T follicular helper cell (primary cell): ENCODE data around the gene NBPF3.
"Not testable (repeated sequence)": the region's sequence is repeated elsewhere in the genome, so short reads cannot be mapped to it uniquely, and the experiment has no call there.

ENCODE experiments used
- DNase-seq: peaks from one replicate; pipeline ENCODE4 v3.0.0-alpha.2; 2020; ENCODE audit warnings: low read depth

The NBPF3 gene

DNA sequence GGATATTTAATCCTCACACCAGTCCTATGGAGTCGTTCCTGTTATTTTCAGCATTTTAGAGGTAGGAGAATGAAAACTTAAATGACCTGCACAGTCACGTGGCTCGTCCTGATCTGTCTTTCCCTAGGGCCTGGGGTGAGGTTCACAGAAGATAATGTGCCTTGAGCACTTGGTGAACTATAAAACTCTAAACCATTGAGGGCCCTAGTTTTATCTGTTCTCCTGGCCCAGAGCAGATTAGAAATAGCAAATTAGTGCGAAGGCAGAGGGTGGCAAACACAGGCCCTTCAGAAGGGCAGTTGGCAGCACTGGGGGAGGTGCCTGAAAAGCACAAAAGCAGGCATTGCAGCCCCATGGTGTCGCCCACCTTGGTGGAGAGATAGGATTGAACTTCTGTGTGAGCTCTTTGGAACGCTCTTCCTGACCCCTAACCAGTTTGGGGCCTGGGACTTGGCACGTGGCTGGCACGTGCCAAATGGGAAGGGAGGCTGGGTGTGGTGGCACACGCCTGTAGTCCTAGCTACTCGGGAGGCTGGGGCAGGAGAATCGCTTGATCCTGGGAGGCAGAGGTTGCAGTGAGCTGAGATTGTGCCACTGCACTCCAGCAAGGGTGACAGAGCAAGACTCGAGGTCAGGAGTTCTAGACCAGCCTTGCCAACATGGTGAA, 1.2 kb upstream of the NBPF3 start:
- not testable (repeated sequence) for DNase-seq

DNA sequence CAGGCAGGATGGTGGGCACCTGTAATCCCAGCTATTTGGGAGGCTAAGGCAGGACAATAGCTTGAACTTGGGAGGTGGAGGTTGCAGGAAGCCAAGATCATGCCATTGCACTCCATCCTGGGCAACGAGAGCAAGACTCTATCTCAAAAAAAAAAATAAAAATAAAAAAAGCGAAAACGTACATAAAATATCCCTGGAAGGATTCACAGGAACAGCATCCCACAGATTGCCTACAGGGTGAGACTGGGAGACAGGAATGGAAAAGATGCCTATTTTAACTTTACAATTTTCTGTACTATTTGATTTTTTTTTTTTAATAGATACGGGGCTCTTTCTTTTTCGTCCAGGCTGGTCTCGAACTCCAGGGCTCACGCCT, 604 bp upstream of the NBPF3 start:
- DNase-seq, result no peak

DNA sequence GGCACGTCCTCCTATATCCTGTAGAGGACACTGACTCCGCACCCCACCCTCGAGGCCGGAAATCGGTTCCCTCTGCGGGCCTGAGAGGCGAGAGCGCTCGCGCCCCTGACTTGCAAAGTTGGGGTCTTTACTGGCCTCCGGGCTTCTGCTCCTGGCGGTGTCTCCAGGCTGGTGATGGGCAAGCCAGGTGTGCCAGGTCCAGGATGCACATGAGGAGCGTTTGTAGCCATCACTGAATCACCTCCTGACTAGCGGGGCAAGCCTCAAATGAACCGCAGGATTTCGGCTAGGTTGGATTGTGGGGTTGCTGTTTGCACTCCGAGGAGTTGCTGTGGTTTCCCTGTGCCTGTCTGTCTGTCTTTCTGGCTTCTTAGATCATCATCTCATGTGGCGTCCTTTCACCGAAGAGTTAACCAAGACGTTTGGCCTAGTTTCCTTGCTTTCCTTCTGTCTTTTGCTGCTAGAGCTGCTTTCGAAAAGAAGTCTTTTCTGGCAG, 741 bp downstream of the NBPF3 start:
- DNase-seq, result not testable (repeated sequence)

DNA sequence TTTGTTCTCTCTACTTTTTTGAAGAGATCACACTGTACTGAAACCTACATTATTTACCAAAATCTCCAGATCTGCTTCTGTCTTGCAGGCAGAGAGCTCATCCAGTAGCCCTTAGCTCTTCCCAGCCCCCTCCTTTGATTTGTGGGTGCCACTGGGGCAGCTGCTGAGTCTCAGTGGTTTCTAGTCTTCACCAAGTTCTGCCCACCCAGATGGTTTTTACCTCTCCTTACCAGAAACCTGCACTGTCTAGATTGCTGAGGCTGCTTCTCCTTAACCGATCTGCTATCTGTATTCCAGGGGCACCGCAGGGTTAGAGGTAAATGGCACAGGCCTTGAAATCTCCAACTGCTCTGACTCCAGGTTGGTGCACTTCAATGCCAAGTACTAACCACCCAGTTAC, 6.7 kb downstream of the NBPF3 start:
- not testable (repeated sequence) for DNase-seq

DNA sequence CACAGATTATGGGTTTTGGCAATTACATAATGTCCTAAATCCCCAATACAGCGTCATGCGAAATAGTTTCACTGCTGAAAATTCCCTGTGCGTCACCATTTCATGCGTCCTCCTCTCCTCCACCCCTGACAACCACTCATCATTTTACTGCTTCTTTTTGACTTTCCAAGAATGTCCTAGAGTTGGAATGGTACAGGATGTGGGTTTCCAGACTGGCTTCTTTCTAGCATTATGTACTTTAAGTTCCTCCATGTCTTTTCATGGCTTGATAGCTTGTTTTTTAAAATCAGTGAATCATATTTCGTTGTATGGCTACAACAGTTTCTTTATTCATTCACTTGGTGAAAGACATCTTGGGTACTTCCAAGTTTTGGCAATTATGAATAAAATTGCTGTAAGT, 7.4 kb downstream of the NBPF3 start:
- no peak for DNase-seq

DNA sequence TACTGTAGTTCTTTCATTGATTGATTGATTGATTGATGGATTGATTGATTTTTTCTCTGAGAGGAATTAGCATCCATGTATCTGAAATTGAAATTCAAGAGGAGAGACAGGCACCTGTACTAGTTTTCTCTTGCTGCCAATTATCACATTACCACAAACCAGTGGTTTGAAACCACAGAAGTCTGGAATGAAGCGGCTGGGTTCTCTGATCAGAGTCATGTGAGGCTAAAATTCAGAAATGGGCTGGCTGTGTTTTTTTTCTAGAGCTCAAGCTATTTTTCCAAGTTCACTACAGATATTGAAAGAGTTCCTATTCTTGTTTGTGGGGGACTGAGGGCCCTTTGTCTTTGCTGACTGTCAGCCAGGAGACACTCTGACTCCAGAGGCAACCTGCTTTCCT, 10.0 kb downstream of the NBPF3 start:
- DNase-seq, result no peak

DNA sequence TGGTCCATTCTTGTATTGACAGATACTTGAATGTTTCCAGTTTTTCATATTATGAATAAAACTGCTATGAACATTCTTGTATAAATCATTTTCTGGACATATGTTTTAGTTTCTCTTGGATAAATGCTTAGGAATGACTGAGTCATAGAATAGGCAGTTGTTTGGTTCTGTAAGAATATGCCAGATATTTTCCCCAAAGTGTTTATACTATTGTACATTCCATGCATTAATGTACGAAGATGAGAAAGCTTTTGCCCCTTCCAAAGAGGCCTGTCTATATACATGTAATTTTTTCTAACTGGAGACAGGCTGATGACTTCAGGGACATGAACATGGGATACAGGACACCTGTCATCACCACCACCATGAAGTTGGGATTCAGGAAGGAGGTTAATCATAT, 11.3 kb downstream of the NBPF3 start:
- DNase-seq, result no peak

DNA sequence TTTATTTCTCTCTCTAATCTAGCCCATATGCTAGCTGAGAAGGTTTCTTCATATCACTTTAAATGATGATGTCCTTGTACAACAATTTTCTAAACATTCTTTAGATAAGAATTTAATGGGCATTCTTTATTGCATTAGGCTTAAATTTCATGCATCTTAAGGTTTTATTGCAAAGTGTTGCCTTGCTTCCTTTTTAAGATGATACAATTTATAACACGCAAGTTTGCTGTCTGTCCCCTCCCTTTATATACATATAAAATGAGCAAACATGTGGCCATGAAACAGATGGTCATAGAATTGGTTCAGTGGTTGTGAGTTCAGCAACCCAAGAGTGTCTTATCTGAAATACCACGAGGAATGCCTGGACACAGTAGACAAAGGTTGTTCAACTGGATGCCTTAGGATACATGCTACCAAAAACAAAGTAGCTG, 12.1 kb downstream of the NBPF3 start:
- no peak for DNase-seq

DNA sequence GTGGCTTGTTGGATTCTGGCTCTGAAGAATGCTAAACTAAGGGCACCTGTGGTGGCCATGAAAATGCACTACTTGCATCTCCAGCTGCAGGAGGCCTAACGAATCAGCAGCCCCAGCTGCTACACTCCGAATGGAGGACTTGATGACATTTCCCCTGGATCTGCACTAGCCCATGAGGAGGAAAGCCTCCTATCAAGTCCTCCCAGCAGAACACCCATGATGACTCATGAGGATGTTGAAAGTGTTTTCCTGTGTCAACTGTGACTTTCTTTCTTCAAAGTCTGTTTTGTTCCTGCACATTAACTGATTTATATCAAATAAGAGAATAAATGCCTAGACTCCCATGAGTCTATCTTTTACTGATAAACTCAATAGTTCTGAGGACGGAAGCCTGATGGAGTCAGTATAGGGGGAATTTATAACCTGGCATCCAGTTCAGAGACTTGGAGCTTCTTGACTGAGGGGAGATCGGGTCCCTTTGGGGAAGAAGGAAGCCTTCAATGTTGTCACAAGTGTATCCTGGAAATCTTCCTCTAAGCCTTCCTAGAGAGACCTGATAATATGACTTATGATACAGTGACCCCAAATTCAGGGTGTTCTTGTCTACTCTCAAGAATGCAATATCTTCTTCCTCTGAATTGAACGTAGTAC, 14.2 kb downstream of the NBPF3 start:
- not testable (repeated sequence) for DNase-seq

DNA sequence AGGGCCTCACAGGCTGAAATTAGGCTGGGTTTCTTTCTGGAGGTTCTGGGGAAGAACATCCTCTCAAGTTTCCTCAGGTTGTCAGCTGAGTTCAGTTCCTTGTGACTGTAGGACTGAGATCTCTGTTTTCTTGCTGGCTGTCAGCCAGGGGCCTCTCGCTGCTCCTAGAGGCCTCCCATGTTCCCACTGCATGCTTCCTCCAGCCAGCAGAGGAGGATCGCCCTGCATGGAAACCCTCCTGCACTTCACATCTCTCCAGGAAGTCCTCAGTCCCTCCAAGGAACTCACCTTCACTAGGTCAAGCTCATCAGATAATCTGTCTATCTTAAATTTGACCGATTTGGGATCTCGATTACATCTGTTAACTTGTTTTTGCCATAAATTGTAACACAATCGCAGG, 15.0 kb downstream of the NBPF3 start:
- DNase-seq, result not testable (repeated sequence)

DNA sequence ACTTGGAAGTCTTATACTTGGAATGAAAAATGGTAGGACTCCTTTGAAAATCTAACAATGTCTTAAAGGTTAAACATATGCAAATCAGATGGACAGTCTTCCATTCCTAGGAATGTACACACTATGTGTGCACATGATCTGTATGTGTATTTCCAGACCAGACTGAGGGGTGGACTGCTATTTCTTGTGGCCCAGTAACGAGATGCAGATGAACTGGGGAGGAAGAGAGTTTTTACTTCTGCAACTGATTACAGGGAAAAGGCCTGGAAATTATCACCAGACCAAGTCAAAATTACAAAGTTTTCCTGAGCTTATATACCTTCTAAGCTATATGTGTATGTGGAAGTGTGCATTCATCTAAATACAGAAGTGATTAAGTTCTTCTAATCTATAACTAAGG, 17.7 kb downstream of the NBPF3 start:
- no peak for DNase-seq

DNA sequence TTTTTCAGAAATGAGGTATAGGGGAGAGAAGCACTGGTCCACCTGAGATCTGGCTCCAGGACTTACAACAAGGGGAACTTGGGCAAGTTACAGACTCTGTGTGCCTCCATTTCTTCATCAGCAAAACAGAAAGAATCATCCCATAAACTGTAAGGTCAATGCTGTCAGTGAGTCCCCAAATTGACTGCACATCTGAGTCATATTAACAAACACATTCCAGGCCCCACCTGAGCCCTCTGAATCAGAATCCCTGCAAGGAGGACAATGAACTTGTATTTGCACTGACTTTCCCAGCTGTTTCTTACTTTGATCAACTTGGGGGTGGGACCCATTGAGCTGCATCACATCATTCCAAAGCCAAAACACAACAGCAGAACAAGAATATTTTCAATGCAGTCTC, 25.2 kb downstream of the NBPF3 start:
- DNase-seq, result not testable (repeated sequence)

DNA sequence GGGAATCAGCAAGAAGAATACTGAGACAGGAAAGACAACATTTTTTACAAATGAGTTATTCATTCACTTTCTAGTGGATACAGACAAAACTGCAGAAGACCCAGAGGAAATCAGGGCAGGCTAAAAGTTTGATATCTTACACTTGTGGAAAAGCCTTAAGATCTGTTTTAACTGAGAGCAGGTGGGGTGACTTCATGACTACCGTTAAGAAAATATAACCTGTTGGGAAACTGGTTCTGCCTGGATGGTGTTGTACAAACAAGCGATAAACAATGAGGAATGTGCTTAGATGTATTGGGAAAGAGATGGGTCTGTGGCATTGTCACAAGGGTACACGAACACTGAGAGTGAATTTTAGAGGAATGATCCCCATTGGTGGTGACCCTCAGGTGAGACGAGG, 28.0 kb downstream of the NBPF3 start:
- not testable (repeated sequence) for DNase-seq

DNA sequence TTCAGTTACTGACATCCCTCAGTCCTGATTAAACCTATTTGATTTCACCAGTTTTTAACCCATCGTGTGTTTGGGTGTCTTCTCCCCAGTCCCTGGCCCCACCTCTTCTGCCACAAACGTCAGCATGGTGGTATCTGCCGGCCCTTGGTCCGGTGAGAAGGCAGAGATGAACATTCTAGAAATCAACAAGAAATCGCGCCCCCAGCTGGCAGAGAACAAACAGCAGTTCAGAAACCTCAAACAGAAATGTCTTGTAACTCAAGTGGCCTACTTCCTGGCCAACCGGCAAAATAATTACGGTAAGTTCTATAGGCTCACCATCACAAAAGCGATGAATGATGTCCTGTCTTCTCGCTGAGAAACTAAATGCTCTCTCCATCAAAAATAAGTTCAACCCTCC, 28.7 kb downstream of the NBPF3 start:
- DNase-seq, result no peak

DNA sequence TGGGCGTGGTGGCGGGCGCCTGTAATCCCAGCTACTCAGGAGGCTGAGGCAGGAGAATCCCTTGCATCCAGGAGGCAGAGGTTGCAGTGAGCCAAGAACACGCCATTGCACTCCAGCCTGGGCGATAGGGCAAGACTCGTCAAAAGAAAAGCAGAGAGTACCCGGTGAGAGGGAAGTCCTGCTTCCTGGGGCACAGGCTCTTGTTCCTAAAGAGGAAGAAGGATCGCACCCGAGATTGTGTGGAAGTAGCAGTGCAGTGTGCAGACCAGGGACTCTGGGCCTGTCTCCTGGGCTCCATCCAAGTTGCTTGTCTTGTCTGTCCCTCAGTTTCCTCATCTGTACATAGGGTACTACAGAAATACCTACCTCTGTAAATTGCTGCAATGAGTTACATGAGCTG, 29.6 kb downstream of the NBPF3 start:
- DNase-seq, result no peak

DNA sequence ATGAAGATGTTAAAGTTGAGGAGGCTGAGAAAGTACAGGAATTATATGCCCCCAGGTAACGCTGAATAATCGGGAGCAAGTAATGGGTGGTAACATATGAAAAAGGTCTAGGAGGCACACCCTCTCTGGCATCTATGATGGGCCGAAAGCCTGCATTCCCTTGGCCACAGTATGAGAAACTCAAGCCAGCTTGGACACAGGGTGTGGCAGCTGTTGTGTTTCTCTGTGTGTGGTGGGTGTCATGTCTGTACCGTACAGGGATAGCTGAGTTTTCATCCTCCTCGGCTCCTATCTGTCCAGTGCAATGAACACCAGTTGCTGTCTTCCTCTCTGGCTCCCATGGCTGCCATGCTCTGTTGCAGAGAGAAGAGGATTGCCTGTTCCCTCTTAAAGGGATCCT, 32.9 kb downstream of the NBPF3 start:
- DNase-seq, result no peak

DNA sequence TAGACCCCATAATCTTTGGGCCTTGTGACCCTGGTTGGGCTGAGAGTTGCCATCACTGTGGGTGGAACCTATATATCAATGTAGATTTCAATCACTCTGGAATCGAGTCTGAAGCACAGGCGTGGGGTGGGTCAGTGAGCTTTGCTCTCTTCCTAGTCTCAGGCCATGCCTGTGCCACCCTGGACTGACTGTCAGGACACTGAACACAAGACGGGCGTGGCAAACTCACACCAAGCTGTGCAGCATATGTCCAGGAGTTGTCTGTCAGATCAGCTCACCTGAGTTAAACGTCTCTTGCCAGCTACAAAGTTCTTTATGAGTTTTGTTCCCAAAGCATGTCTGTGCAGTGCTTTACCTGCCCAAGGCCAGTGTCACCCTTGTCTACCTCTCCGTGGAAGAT, 38.4 kb downstream of the NBPF3 start:
- no peak for DNase-seq

DNA sequence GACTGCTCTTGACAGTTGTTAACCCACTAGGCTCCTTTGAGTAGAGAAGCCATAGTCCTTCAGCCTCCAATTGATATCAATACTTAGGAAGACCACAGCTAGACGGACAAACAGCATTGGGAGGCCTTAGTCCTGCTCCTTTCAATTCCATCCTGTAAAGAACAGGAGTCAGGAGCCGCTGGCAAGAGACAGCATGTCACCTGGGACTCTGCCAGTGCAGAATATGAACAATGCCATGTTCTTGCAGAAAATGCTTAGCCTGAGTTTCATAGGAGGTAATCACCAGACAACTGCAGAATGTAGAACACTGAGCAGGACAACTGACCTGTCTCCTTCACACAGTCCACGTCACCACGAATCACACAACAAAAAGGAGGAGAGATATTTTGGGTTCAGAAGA, 43.9 kb downstream of the NBPF3 start:
- DNase-seq, result not testable (repeated sequence)

DNA sequence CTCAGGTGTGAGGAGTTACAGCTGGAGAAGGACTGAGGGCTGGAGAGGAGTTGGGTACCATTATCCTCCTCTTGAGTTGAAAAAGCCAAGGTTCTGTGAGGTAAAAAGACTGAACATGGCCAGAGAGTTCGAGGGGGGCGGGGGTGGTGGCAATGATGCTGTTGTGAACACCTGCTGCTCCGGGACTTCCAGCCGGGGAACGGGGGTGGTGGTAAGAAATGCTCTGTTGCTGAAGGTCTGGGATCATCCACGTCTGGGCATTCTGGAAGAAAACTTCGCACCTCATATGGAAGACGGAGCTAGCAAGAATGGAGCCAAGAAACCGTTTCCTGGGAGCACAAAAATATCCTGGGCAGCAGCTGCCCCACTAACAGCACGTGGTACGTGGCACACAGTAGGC, 49.2 kb downstream of the NBPF3 start:
- no peak for DNase-seq

DNA sequence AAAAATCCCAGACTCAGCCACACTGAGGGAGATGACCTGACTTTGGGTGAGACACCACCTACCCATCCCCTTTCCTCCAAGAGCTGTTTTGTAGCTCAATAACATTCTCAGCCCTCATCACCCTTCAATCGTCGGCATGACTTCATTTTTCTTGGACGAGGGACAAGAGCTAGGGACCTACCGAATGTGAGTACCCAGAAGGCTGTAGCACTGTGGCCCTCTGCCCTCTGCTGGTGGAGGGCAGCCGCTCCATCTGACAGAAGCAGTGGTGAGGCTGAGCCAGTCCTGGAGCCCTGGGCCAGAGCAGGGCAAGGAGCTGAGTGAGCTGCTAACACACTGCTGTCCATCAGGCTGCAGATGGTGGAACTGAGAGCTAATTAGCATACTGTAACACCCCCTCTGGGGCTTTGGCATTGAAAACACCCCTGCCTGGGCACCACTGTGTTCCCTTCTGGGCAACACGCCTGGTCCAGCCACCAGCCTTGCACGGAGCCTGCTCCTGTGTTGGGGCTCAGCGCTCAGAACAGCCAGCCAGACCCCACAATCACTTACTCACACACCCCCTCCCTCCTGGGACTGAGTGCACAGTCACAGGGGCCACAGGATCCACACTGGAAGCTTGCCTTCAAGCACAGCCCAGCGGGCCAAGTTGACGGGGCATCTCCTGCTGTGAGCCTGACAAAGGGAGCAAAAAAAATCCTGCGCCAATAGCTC, 51.0 kb downstream of the NBPF3 start:
- DNase-seq, result no peak

DNA sequence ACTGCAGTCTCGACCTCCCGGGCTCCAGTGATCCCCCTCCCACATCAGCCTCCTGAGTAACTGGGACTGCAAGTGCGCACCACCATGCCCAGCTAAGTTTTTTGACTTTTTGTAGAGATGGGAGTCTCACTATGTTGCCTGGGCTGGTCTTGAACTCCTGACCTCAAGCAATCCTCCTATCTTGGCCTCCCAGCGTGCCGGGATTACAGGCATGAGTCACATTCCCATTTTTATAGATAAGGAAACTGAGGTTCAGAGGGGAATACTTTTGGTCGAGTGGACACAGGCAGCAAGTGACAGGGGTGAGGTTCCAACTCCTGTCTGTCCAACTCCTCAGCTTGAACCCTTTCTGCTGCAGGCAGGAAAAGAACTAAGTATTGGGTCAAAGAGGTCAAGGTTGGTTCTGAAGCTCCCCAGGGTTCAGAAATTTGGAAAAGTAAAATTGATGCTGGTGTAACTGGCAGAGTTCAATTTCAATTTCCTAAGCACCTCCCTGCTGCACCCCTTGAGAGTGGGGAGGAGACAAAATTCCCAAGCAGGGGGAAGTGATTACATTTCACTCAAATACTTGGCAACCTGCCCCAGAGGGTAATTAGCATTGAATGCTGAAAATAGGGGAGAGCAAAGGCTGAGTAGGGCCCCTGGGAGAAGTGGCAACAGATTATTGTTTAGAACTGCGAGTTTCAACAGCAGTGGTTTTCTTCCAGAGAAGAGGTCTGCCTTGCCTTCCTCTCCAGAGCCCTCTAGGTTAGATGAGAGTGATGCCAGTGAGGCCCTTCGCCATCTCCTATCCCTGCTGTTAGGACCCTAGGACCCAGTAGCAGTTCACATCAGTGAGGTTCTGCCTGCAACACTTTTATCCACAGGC, 51.8 kb downstream of the NBPF3 start:
- no peak for DNase-seq

DNA sequence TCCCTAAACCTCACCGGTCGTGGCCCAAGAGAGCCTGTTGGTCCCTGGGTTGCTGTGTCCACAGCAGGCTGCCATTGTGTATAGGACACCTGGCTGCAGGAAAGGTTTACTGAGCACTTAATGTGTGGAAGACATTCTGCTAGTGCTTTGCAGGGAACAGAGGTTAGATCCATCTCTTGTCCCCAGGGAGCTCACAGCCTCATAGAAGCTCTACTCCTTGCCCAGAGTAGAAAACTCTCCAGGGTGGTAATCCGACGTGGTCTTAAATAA, 52.4 kb downstream of the NBPF3 start:
- DNase-seq, result no peak
